Colonic mucosa (tissue), 4 donors: Measurements from ENCODE around the gene EPHB2. TPM values are rescaled to one million over a fixed set of nuclear protein-coding genes. Genes with fewer than 3 reads are reported as not detected.

Source experiments
- DNase-seq: peaks from one replicate; pipeline ENCODE4 v3.0.0-alpha.2; 2020
- H3K27ac ChIP-seq: fragments of 200-600 bp; one replicate; pipeline ENCODE4 v1.8.0; 2021
- H3K27me3 ChIP-seq: fragments of 200-600 bp; one replicate; pipeline ENCODE4 v1.8.0; 2021
- H3K36me3 ChIP-seq: fragments of 200-600 bp; one replicate; pipeline ENCODE4 v1.8.0; 2021
- H3K4me1 ChIP-seq: fragments of 200-600 bp; one replicate; pipeline ENCODE4 v1.8.0; 2021; ENCODE audit warnings: mild to moderate bottlenecking
- H3K4me3 ChIP-seq: fragments of 200-600 bp; one replicate; pipeline ENCODE4 v1.8.0; 2021
- H3K9ac ChIP-seq, 2 donors: one replicate each; pipeline ENCODE4 v1.7.0; 2013; ENCODE audit warnings: control low read depth in 2 of 2, low read depth in 2 of 2, low read length in 2 of 2
- H3K9me3 ChIP-seq: fragments of 200-600 bp; one replicate; pipeline ENCODE4 v1.8.0; 2021
- CTCF ChIP-seq: fragments of 200-600 bp; IDR thresholded peaks from one replicate; pipeline ENCODE4 v1.8.0; 2022; ENCODE audit warnings: antibody characterized with exemption, mild to moderate bottlenecking
- intact Hi-C: fragments of 100-400 bp; cut with DNase I; formaldehyde crosslinking; loops from one replicate; pipeline ENCODE4 v1.14.1; 2022
- microRNA-seq: library from miRNA; unstranded; fragments of <30 nt; microRNA quantifications from one replicate; pipeline ENCODE4, GENCODE V29; 2019
- total RNA-seq, 2 donors: library from RNA; stranded (reverse); fragmentation: NEBNext Ultra II Directional in 1 of 2; extraction: Animal tissue kit (Norgen Biotek cat#: 25700) in 1 of 2; gene quantifications; one replicate each; pipeline ENCODE4 v1.2.1, GENCODE V29; 2021
- donor health status: healthy.
- donor health status: DM: no; HTN: no; CAD: no.
- donor health status: DM: no; HTN: no; CAD: no.

The EPHB2 gene
- total RNA-seq, 2 donors from 2014 or later: 71.9 to 150 TPM

- no peak for TF ChIP-seq CTCF
- Histone ChIP-seq H3K4me1 (no peaks in the 10 kb centered on the region), H3K27me3 (no peaks in the 10 kb centered on the region), H3K36me3 (no peaks in the 10 kb centered on the region), H3K9me3 (no peaks in the 10 kb centered on the region), H3K27ac (no peak overlapping the region), H3K9ac (no peak overlapping the region), H3K4me3 (no peak overlapping the region)
- intact Hi-C loops: loop anchor here (10.0 kb wide), 1 partner anchor 125 kb away; no protein-coding TSS in a partner anchor
- no peak for DNase-seq
Measured at GRCh38 chr1:22970096-22970495, 259.5 kb downstream of the EPHB2 start.

Small RNAs within 50 kb of the gene (microRNA-seq; reads per million reads assigned to microRNA genes)
- not detected for gene MIR4253
- gene MIR4684: 1.7 reads per million

Other genes with a start within 250 kb of the EPHB2 start
- not detected for gene EPHA8, start 147.3 kb upstream of the EPHB2 start, total RNA-seq
- 10 to 100 TPM; 38.5 to 72.4 TPM for gene C1QA, start 74.2 kb upstream of the EPHB2 start, total RNA-seq
- gene C1QC, start 67.2 kb upstream of the EPHB2 start, total RNA-seq: 10 to 100 TPM; 45.4 to 80.9 TPM
- 10 to 100 TPM; 44.6 to 72.5 TPM for gene C1QB, start 57.6 kb upstream of the EPHB2 start, total RNA-seq